ENCODE data around the gene TCF12. TPM values are rescaled to one million over a fixed set of nuclear protein-coding genes. Genes with fewer than 3 reads are reported as not detected.

Gene TCF12
- total and polyA plus RNA-seq, 11 donors: 6.5 to 77.3 (median 43.5) TPM

DNA sequence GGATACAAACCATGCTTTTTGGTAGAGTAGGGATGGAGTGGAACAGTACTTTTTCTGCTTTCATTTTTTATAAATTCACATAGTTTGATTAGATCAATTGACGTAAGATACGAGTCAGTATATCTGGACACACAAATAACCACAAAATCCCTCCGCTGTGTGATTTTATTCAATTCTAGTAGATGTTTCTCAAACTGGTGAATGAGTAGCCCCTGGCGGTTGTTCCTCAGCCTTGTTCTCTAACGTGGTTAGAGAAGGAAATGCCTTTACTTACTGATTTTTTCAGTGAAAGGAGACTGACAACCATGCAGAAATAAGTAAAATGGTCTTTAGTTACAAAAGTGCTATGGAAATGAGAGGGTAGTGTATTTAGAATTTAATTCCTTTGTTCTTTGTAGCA lies 161.0 kb downstream of the TCF12 start:
- WGBS, 4 donors: 76 to 77% (median 77%) methylated on average over 5 of the region's 5 CpGs
- peak overlapping the region in 1 of 12 donors; percentile 35 for H3K27ac ChIP-seq

DNA sequence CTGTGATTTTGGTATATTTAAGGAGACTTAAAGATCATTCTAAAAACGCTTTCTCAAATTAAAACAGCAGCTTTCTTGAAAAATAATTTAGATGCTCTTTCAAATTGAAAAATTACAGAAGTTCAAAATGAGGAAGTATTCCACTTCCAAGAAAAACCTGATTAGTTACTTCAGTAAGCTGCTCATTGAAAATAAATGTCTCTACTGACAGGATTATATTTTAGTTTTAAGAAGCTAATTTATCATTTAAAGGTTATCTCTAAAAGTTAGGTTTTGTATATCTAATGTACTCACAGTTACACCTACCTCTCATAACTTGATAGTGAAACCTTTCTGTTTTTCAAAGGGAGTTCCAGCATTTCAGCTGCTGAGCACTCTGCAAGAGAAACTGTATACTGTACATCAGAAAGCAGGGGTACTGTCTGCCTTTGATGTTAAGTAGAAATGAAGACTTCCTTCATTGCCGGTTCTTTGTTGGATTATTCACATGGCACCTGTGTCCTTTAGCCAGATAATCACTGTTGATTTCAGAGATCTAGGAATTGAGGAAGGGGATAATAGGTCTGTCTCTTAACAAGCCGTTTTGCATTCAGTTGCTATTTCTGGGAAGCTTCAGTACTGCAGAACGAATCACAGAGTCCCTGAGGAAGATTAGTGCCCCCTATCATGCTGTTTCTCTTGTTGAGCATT lies 161.6 kb downstream of the TCF12 start:
- ATAC-seq (no peak), DNase-seq (no peak)
- Histone ChIP-seq H3K4me3 (no peak overlapping the region), H3K36me3 (no peaks in the 10 kb centered on the region), H3K9me3 (no peaks in the 10 kb centered on the region), H3K4me1 (peaks cover 0 to 42% (median 23%) of the 10 kb centered on the region in 12 donors), H3K27me3 (no peaks in the 10 kb centered on the region), H3K27ac (peak overlapping the region in 1 of 12 donors; percentile 35)
- intact Hi-C loops (cut with DNase I): no loop called here
- WGBS, 4 donors: 27 to 39% (median 32%) methylated on average over 4 of the region's 4 CpGs
- TF ChIP-seq, protein P1, sequence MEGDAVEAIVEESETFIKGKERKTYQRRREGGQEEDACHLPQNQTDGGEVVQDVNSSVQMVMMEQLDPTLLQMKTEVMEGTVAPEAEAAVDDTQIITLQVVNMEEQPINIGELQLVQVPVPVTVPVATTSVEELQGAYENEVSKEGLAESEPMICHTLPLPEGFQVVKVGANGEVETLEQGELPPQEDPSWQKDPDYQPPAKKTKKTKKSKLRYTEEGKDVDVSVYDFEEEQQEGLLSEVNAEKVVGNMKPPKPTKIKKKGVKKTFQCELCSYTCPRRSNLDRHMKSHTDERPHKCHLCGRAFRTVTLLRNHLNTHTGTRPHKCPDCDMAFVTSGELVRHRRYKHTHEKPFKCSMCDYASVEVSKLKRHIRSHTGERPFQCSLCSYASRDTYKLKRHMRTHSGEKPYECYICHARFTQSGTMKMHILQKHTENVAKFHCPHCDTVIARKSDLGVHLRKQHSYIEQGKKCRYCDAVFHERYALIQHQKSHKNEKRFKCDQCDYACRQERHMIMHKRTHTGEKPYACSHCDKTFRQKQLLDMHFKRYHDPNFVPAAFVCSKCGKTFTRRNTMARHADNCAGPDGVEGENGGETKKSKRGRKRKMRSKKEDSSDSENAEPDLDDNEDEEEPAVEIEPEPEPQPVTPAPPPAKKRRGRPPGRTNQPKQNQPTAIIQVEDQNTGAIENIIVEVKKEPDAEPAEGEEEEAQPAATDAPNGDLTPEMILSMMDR (IDR thresholded peaks at IDR 0.05): no peak
- no peak for TF ChIP-seq POLR2A (IDR thresholded peaks at IDR 0.05)

More for the DNA sequence above, 161.0 kb downstream of the TCF12 start:
- ATAC-seq: no peak
- Histone ChIP-seq H3K27me3 (no peaks in the 10 kb centered on the region), H3K4me3 (no peak overlapping the region), H3K9me3 (no peaks in the 10 kb centered on the region), H3K36me3 (no peaks in the 10 kb centered on the region), H3K4me1 (peaks cover 0 to 41% (median 24%) of the 10 kb centered on the region in 12 donors)
- TF ChIP-seq POLR2A (IDR thresholded peaks at IDR 0.05): no peak
- TF ChIP-seq, protein P1 (IDR thresholded peaks at IDR 0.05): no peak
- DNase-seq: no peak
- intact Hi-C loops (cut with DNase I): no loop called here

DNA sequence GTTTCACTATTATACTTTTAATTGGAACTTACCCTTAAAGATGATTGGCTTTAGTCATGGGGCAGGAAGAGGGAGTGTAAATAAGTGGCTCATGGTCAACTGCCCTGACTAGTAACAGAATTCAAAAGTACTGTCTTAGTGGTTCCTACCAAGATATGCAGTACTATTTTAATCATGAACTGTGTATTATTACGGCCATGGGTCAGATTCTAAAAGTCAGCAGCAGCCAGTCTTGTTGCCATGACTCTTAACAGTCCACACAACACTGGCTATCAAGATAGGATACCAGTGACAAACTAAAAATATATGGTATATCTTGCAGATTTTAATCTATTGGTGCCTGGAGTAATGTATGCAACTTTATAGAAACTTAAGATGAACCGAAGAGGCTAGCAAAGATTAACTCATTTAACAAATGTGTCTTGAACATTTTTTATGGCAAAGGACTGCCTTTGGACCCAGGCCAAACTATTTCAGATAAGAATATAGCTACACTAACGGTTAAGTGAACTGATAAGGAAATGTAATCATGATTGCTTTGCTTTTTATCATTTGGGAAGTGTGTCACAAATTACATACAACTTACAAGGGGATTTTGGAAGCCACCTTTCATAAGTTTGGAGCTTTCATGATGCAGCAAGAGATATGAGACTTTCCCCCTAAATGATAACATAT lies 163.7 kb downstream of the TCF12 start:
- no peaks in the 10 kb centered on the region for H3K9me3 ChIP-seq
- DNase-seq (no peak), ATAC-seq (peak; percentile 71 to 83 (median 76))
- H3K27ac ChIP-seq: no peak overlapping the region
- 10 to 16% (median 15%) methylated on average over 3 of the region's 3 CpGs for WGBS, 4 donors
- TF ChIP-seq, protein P1 (IDR thresholded peaks at IDR 0.05): no peak
- no peak for TF ChIP-seq POLR2A (IDR thresholded peaks at IDR 0.05)
- intact Hi-C loops (cut with DNase I): no loop called here
- peaks cover 0 to 43% (median 24%) of the 10 kb centered on the region in 12 donors for H3K4me1 ChIP-seq
- H3K36me3 ChIP-seq: no peaks in the 10 kb centered on the region
- no peaks in the 10 kb centered on the region for H3K27me3 ChIP-seq
- no peak overlapping the region for H3K4me3 ChIP-seq

DNA sequence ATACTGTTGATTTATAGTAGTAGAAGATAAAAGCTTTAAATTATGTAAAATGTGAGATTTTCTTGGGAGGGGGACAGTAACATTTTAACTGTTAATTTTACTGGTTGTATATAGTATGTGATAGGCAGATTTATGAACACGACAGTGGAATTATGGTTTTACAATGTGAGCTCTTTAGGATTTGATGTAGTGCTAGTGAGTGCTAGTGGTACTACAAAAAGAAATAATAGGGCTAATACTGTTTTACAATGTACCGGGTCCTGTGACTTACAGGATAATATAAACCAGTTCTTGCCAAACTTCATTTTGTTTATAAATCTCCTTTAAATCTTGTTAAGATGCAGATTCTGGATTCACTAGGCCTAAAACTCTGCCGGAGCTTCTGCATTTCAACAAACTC lies 165.7 kb downstream of the TCF12 start:
- no peak for TF ChIP-seq POLR2A (IDR thresholded peaks at IDR 0.05)
- TF ChIP-seq, protein P1 (IDR thresholded peaks at IDR 0.05): no peak
- H3K9me3 ChIP-seq: no peaks in the 10 kb centered on the region
- 59 to 63% (median 62%) methylated on average over 3 of the region's 3 CpGs for WGBS, 4 donors
- H3K36me3 ChIP-seq: no peaks in the 10 kb centered on the region
- DNase-seq (no peak), ATAC-seq (no peak)
- no peak overlapping the region for H3K27ac ChIP-seq
- intact Hi-C loops (cut with DNase I): no loop called here
- no peaks in the 10 kb centered on the region for H3K27me3 ChIP-seq
- H3K4me3 ChIP-seq: no peak overlapping the region
- peaks cover 0 to 41% (median 24%) of the 10 kb centered on the region in 12 donors for H3K4me1 ChIP-seq
